GM12872 (cell line): ENCODE measurements around the gene NUP35.

ENCODE experiments used
- CTCF ChIP-seq: IDR thresholded peaks from 3 replicates; pipeline ENCODE4 v1.5.1; 2011; ENCODE audit warnings: low read depth, mild to moderate bottlenecking, low read length, moderate library complexity; ENCODE audit not compliant: insufficient read depth

Gene NUP35

GRCh38 chr2:183123117-183123958 is 905 bp upstream of the NUP35 start:
- TF ChIP-seq CTCF = no peak

GRCh38 chr2:183123959-183124221 is 353 bp upstream of the NUP35 start:
- no peak for TF ChIP-seq CTCF

- TF ChIP-seq CTCF = no peak
Observed at GRCh38 chr2:183124957-183125255, 663 bp downstream of the NUP35 start.

- no peak for TF ChIP-seq CTCF
Observed at GRCh38 chr2:183125659-183126341, 1.6 kb downstream of the NUP35 start.

- no peak for TF ChIP-seq CTCF
Observed at GRCh38 chr2:183126635-183127034, 2.4 kb downstream of the NUP35 start.

- no peak for TF ChIP-seq CTCF
Observed at GRCh38 chr2:183134016-183134415, 9.8 kb downstream of the NUP35 start.

- no peak for TF ChIP-seq CTCF
Observed at GRCh38 chr2:183148955-183149354, 24.7 kb downstream of the NUP35 start.
